ENCODE results near the gene EPSTI1.

DNA sequence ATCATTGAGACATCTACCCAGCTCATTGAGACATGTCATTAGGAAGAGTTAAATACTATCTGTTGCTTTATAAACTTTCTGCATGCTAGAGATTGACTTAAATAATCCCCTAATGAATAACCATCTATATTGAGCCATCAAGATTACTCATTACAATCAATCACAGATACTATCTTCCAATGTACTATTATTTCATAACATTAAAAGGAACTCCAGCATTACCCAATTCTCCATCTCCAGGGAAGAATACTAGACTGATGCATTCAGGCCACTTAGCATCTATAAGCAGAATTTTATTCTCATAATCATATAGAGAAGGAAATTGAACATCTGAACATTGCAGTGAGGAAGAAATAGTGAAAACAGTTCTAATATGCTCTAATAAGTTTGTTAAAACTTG is 8.0 kb downstream of the EPSTI1 start:
- TF ChIP-seq, protein P1, sequence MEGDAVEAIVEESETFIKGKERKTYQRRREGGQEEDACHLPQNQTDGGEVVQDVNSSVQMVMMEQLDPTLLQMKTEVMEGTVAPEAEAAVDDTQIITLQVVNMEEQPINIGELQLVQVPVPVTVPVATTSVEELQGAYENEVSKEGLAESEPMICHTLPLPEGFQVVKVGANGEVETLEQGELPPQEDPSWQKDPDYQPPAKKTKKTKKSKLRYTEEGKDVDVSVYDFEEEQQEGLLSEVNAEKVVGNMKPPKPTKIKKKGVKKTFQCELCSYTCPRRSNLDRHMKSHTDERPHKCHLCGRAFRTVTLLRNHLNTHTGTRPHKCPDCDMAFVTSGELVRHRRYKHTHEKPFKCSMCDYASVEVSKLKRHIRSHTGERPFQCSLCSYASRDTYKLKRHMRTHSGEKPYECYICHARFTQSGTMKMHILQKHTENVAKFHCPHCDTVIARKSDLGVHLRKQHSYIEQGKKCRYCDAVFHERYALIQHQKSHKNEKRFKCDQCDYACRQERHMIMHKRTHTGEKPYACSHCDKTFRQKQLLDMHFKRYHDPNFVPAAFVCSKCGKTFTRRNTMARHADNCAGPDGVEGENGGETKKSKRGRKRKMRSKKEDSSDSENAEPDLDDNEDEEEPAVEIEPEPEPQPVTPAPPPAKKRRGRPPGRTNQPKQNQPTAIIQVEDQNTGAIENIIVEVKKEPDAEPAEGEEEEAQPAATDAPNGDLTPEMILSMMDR (IDR thresholded peaks at IDR 0.05): no peak
- no peak for TF ChIP-seq POLR2A (IDR thresholded peaks at IDR 0.05)

Measured in right lobe of liver (tissue), 4 donors.